Stimulated activated CD4-positive, alpha-beta T cell treated with anti-CD3 and anti-CD28 coated beads, Interleukin-12 subunit alpha, Interleukin-12 subunit beta, amount 100 ng/mL, for 24 hours (primary cell): ENCODE data around the gene HECTD4.
"Not testable (repeated sequence)": the region's sequence is repeated elsewhere in the genome, so short reads cannot be mapped to it uniquely, and the experiment has no call there.

Experiments
- DNase-seq, 2 experiments: peaks; one replicate each; pipeline ENCODE4 v3.0.0-alpha.2; 2020; ENCODE audit warnings: low read depth in 2 of 2

HECTD4 gene

GRCh38 chr12:112406519-112407488 is 24.6 kb upstream of the HECTD4 start:
- no peak for DNase-seq

GRCh38 chr12:112401903-112402498 is 19.8 kb upstream of the HECTD4 start:
- no peak for DNase-seq

- no peak for DNase-seq
Measured at GRCh38 chr12:112401054-112401453, 18.8 kb upstream of the HECTD4 start.

- no peak for DNase-seq
Measured at GRCh38 chr12:112393328-112393727, 11.1 kb upstream of the HECTD4 start.

GRCh38 chr12:112389922-112390654 is 7.9 kb upstream of the HECTD4 start:
- DNase-seq, result not testable (repeated sequence)

GRCh38 chr12:112389228-112389627 is 7.0 kb upstream of the HECTD4 start:
- no peak for DNase-seq

- no peak for DNase-seq
Measured at GRCh38 chr12:112386726-112387125, 4.5 kb upstream of the HECTD4 start.

- no peak for DNase-seq
Measured at GRCh38 chr12:112382866-112383265, 635 bp upstream of the HECTD4 start.

GRCh38 chr12:112381406-112381882 is 787 bp downstream of the HECTD4 start:
- no peak for DNase-seq

GRCh38 chr12:112380663-112381405 is 1.4 kb downstream of the HECTD4 start:
- no peak for DNase-seq

- DNase-seq, result no peak
Measured at GRCh38 chr12:112375105-112375504, 7.1 kb downstream of the HECTD4 start.

- DNase-seq, result no peak
Measured at GRCh38 chr12:112374166-112374740, 8.0 kb downstream of the HECTD4 start.

- DNase-seq, result no peak
Measured at GRCh38 chr12:112370868-112371510, 11.2 kb downstream of the HECTD4 start.

- DNase-seq, result no peak
Measured at GRCh38 chr12:112370199-112370598, 12.0 kb downstream of the HECTD4 start.

- no peak for DNase-seq
Measured at GRCh38 chr12:112368856-112369255, 13.4 kb downstream of the HECTD4 start.

- DNase-seq, result no peak
Measured at GRCh38 chr12:112367965-112368364, 14.3 kb downstream of the HECTD4 start.

- no peak for DNase-seq
Measured at GRCh38 chr12:112362310-112362709, 19.9 kb downstream of the HECTD4 start.

GRCh38 chr12:112361271-112361670 is 21.0 kb downstream of the HECTD4 start:
- no peak for DNase-seq

GRCh38 chr12:112359290-112359689 is 22.9 kb downstream of the HECTD4 start:
- DNase-seq, result no peak

GRCh38 chr12:112357214-112357613 is 25.0 kb downstream of the HECTD4 start:
- DNase-seq, result no peak

- DNase-seq, result no peak
Measured at GRCh38 chr12:112354399-112354798, 27.8 kb downstream of the HECTD4 start.
